Measurements from ENCODE around the gene ZNF460.

The ZNF460 gene

DNA sequence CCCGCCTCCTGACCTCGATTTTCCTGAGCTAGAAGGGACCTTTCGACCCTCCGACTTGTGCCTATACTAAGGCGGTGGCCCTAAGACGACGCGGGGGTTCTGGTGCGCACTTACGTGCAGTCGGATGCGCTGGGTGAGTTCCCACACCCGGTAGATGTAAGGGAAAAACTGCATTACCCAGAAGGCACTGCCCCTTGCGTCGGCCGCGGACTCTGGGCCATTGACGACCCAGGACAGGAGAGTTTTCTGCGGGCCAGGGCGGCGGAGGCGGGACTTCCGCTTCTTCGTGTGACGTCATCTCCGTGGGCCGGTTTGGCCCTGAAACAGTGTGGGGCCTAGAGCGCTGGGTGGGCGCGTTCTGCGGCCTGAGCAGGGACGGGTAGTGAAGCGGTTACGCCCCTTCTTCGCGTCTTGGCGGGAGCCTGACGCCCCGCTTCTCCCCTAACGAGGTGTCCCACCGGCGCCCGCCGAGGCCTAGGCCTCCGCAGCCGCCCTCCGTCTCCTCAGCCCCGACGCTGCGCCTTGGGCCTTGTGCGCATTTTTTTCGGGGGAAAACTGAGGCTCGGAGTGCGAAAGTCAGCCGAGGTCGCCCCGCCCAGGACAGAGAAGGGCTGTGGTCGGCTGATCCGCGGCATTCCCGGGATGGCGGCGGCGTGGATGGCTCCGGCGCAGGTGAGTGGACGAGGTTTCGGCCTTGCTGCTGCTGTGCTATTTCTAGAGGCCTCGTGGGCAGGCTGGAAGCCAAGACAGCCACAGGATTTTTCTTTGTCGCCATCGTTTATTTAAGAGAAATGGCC lies at the start of gene ZNF460:
Gene ZNF460 (plus strand): TSS at position 321 of the 797 bp plus-strand sequence. CDS start 322 bp downstream, at position 643.
- peak; percentile 98 for DNase-seq

GRCh38 chr19:57231686-57232085 lies 48.6 kb upstream of the ZNF460 start:
- no peak for DNase-seq

DNA sequence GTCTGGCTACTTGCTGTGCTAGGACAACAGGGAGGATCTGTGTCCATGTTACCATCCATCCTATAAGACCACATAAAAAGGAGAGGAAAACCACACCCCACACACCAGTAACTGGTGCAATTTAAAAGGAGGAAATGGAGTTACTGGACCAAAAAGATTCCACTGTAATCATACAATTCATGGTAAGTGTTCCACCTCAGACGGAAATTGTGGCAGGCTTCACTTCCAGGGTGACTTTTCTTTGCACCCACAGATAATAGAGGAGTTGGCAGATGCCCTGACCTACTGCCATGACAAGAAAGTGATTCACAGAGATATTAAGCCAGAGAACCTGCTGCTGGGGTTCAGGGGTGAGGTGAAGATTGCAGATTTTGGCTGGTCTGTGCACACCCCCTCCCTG lies 47.1 kb upstream of the ZNF460 start:
- DNase-seq = no peak

GRCh38 chr19:57239982-57240310 lies 40.3 kb upstream of the ZNF460 start:
- DNase-seq = no peak

DNA sequence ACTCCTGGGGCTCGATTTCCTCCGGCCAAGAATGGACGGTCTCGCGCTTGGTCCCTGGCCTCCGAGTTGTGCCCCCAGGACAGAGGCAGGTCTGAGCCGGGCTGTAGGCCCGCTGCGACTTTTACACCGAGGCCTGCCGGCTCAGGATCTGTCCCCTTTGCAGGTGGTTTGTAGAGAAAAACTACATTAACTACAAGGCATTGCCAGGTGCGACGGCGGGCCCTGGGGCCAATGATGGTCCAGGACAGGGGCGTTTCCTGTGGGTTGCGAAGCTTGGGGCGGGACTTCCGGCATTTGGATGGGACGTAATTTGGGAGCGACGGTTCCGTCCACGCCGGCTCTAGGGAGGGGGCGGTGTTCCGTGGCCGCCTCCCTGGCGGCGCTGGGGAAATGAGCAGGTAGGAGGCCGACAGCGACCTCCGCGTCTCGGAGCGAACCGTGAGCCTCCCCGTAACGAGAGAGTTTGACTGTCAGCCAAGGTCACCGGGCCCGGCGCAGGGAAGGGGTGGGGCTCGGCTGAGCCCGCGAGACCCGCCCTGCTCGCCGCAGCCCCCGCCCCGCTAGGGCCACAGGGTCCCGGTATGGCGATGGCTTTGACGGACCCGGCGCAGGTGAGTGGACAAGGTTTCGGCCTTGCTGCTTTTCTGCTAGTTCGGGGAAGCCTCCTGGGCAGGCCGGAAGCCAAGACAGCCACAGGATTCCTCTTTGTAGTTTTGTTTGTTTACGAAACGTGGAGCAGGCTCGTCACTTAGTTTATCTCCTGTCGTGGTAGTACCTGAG lies 39.8 kb upstream of the ZNF460 start, which contains the start of gene ZNF805:
Gene ZNF805 (plus strand): TSS at position 322 of the 780 bp plus-strand sequence. CDS start 260 bp downstream, at position 582.
- DNase-seq = peak; percentile 97

GRCh38 chr19:57241176-57241575 lies 39.1 kb upstream of the ZNF460 start:
- DNase-seq = no peak

DNA sequence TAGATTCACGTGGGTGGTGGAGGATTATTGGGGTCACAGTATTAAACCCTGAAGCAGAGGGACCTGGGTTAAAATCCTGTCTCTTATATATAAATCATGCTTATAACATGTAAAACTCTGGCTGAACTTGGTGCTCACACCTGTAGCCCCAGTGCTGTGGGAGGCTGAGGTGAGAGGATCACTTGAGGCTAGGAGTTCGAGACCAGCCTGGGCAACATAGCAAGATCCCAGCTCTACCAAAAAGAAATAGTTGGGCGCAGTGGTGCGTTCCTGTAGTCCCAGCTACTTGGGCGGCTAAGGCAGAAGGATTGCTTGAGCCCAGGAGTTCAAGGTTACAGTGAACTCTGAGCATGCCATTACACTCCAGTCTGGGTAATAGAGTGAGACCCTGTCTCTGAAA lies 37.5 kb upstream of the ZNF460 start:
- DNase-seq = no peak

GRCh38 chr19:57244513-57244912 lies 35.8 kb upstream of the ZNF460 start:
- DNase-seq = no peak

DNA sequence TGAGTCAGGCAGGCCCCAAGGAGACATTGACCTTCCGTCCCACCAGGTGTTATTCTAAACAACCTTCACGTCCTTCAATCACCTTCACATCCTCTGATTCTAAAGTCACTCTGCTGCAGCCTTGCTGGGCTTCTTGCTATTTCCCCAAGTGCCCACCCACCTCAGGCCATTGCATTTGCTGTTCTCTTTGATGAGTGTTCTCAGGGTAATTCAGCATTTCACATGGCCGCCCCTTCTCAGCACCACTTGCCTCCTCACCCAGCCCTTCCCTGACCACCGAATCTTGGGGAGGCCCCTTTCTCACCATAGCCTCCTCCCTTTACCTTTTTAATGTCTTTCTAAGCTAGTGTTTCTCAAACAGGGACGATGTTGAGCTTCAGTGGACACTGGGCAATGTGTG lies 35.2 kb upstream of the ZNF460 start:
- DNase-seq = peak; percentile 17

- peak; percentile 24 for DNase-seq
These were observed 34.3 kb upstream of the ZNF460 start for GRCh38 chr19:57245959-57246358.

DNA sequence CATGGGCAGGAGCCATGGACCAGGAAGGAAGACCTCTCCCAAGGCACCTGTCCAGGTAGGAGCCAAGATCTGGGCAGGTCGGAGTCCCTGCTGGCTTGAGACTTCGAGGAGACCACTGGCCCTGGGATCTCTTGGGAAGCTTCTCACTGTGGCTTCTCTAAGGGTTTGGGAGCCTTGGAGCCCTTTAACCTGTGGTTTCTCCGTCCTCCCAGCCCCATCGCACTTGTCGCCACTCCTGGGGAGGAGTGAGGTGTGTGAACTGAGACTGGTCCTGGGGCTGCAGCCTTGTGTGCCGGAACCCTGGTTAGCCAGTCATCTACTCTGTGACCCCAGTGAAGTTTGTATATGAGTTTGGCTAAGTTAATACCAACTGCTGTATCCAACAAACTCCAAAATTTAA lies 31.6 kb upstream of the ZNF460 start:
- DNase-seq = peak; percentile 18

- peak; percentile 6 for DNase-seq
These were observed 31.0 kb upstream of the ZNF460 start for GRCh38 chr19:57249329-57249728.

DNA sequence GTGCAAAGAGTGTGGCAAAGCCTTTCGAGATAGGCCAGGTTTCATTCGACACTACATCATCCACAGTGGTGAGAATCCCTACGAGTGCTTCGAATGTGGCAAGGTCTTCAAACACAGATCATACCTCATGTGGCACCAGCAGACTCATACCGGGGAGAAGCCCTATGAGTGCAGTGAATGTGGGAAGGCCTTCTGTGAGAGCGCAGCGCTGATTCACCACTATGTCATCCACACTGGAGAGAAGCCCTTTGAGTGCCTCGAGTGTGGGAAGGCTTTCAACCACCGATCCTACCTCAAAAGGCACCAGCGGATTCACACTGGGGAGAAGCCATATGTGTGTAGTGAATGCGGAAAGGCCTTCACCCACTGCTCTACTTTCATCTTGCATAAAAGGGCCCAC lies 26.5 kb upstream of the ZNF460 start:
- peak; percentile 70 for DNase-seq

DNA sequence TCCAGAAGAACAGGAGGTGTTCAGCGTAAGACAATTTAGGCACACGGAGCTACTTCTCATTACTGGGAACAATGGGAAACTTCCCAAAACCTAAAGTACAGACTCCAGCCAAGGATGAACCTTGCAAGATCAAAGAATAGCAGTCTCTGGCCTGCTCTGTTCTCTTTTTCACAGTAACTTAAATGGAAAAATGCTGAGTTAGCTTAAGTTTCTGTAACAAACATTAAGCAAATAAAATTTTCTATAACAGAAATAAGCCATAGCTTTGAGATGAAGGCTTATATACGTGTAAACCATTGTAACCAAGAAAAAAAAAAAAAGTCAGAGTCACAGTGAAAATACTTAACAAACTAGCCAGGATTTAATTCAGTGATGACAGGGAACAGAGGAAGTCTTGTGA lies 18.2 kb upstream of the ZNF460 start:
- no peak for DNase-seq

DNA sequence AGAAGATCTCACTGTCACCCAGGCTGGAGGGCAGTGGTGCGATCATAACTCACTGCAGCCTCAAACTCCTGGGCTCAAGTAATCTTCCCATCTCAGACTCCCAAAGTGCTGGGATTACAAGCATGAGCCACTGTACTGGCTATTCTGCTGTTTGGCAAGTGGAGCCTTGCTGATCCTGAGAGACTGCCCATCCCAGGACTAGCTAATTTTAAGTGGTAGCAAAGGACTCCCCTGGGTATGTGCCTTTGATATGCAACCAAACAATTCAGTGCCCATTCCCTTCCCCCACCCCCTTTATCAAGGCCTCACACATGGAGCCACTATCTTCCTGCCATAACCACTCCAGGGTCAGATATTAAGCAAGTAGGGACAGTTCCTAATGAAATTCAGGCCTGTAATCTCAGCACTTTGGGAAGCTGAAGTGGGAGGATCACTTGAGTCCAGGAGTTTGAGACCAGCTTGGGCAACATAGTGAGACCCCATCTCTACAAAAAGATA lies 17.0 kb upstream of the ZNF460 start:
- peak; percentile 39 for DNase-seq

DNA sequence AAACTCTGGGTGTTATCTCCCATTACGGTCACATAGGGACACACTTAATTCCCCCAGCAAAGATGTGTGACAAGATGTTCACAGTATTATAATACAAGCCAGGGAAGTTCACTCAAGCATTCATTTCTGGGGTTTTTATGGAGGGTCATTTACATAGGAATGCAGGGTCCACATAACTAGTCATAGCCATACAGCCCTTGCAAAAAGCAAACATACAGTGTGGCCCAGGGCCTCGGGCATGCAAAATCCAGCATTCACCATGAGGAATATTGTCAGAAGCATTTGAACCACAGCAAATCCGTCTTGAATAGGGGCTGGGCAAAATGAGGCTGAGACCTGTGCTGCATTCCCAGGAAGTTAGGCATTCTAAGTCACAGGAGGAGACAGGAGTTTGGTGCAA lies 13.0 kb upstream of the ZNF460 start:
- DNase-seq = peak; percentile 55

DNA sequence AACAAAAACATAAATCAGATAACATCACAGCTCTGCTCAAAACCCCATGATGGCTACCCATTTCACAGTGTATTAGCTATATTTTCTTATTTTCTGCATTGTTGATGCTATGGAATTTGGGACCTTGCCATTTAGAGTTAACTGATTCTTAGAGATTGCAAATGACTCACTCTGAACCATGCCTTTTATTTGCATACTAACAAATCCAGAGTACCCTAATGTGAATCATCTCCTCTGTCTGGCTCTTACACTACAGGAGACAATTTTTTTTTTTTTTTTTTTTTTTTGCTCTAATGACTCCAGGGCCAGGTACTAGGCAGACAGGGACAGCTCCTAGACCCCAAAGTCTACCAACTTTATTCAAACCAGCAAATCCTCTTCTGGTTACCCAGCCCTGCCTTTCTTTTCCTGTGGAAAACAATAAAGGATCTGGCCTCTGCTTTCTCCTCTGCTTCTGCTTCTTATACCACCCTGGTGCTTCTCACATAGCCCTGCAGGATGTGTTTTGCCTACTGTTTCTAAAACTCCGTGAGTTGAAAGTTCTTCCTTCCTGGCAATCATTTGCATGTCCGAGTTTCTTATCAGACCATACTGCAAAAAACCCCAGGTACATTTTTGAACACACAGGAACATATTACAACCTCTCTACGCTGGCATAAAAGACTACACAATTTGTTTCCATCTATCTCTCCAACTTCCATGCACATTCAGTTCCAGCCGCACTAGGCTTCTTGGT lies 10.6 kb upstream of the ZNF460 start:
- peak; percentile 43 for DNase-seq

GRCh38 chr19:57271280-57271679 lies 9.0 kb upstream of the ZNF460 start:
- DNase-seq = peak; percentile 32

- no peak for DNase-seq
These were observed 7.3 kb upstream of the ZNF460 start for GRCh38 chr19:57273014-57273413.

GRCh38 chr19:57276430-57276829 lies 3.9 kb upstream of the ZNF460 start:
- no peak for DNase-seq

- DNase-seq = peak; percentile 73
These were observed 1.8 kb upstream of the ZNF460 start for GRCh38 chr19:57278481-57278880.

GRCh38 chr19:57279418-57280164 lies 694 bp upstream of the ZNF460 start:
- peak; percentile 97 for DNase-seq
